ENCODE measurements around the gene PACRG.

- TF ChIP-seq CTCF (IDR thresholded peaks at IDR 0.05) (no peak), POLR2AphosphoS5 (IDR thresholded peaks at IDR 0.05) (no peak), POLR2A (IDR thresholded peaks at IDR 0.05) (peak in 1 of 4 donors; percentile 20), EP300 (IDR thresholded peaks at IDR 0.05) (peak in 1 of 4 donors; percentile 31)
Observed at GRCh38 chr6:163232015-163232523, 504.3 kb downstream of the PACRG start.

All from upper lobe of left lung (tissue), 4 donors.